Neuronal stem cell (in vitro differentiated cells): ENCODE data around the gene CMTM6.

Experiments
- DNase-seq: peaks from one replicate; pipeline ENCODE4 v3.0.0-alpha.2; 2013; ENCODE audit warnings: low spot score
- H2AFZ ChIP-seq: one replicate; pipeline ENCODE4 v1.6.1; 2013; ENCODE audit warnings: mild to moderate bottlenecking, low read length, inconsistent platforms
- H2AK5ac ChIP-seq: 2 replicates; pipeline ENCODE4 v1.6.1; 2013; ENCODE audit warnings: low read depth, mild to moderate bottlenecking, inconsistent platforms, low read length, moderate library complexity, mixed read lengths
- H2BK120ac ChIP-seq: 2 replicates; pipeline ENCODE4 v1.6.1; 2013; ENCODE audit warnings: low read depth, mild to moderate bottlenecking, inconsistent platforms, low read length, moderate library complexity, mixed read lengths
- H2BK12ac ChIP-seq: one replicate; pipeline ENCODE4 v1.6.1; 2013; ENCODE audit warnings: low read length, inconsistent platforms
- H2BK15ac ChIP-seq: 2 replicates; pipeline ENCODE4 v1.6.1; 2013; ENCODE audit warnings: mild to moderate bottlenecking, low read length, inconsistent platforms, mixed read lengths
- H2BK5ac ChIP-seq: one replicate; pipeline ENCODE4 v1.6.1; 2013; ENCODE audit warnings: inconsistent platforms, mild to moderate bottlenecking, low read length, moderate library complexity
- H3K14ac ChIP-seq: one replicate; pipeline ENCODE4 v1.6.1; 2013; ENCODE audit warnings: low read length, inconsistent platforms
- H3K18ac ChIP-seq: 2 replicates; pipeline ENCODE4 v1.6.1; 2013; ENCODE audit warnings: low read length, inconsistent platforms
- H3K23ac ChIP-seq: 2 replicates; pipeline ENCODE4 v1.6.1; 2013; ENCODE audit warnings: low read depth, mild to moderate bottlenecking, mixed read lengths, low read length, inconsistent platforms; ENCODE audit not compliant: poor library complexity
- H3K27ac ChIP-seq: replicated peaks from 3 replicates; pipeline ENCODE4 v1.5.1; 2013; ENCODE audit warnings: low read length, inconsistent platforms
- H3K27me3 ChIP-seq, 3 experiments: 2 replicates each; pipeline ENCODE4 v1.6.1; 2013; ENCODE audit warnings: low read length in 3 of 3, mild to moderate bottlenecking in 2 of 3, inconsistent platforms in 1 of 3, low read depth in 1 of 3, mixed read lengths in 1 of 3, moderate library complexity in 1 of 3; ENCODE audit not compliant: control insufficient read depth in 3 of 3, insufficient read depth in 3 of 3
- H3K36me3 ChIP-seq, 2 donors: replicated peaks in 1 of 2; 2 replicates each; pipeline ENCODE4 v1.6.1; 2013; ENCODE audit warnings: low read length in 2 of 2; ENCODE audit not compliant: control insufficient read depth in 2 of 2, insufficient read depth in 2 of 2
- H3K4ac ChIP-seq: 2 replicates; pipeline ENCODE4 v1.6.1; 2013; ENCODE audit warnings: inconsistent platforms, mild to moderate bottlenecking, low read length, moderate library complexity
- H3K4me1 ChIP-seq, 2 donors: 1 replicate in 1 of 2; 2 replicates in 1 of 2; pipeline ENCODE4 v1.6.1; 2013; ENCODE audit warnings: low read length in 2 of 2, low read depth in 1 of 2; ENCODE audit not compliant: control insufficient read depth in 2 of 2, insufficient read depth in 1 of 2
- H3K4me2 ChIP-seq: one replicate; pipeline ENCODE4 v1.6.1; 2013; ENCODE audit warnings: mild to moderate bottlenecking, low read length, inconsistent platforms; ENCODE audit not compliant: insufficient read depth, poor library complexity, severe bottlenecking
- H3K4me3 ChIP-seq, 2 donors: 2 replicates each; pipeline ENCODE4 v1.5.1; 2013; ENCODE audit warnings: low read length in 2 of 2, mild to moderate bottlenecking in 2 of 2, inconsistent platforms in 1 of 2, moderate library complexity in 1 of 2
- H3K79me1 ChIP-seq: one replicate; pipeline ENCODE4 v1.6.1; 2013; ENCODE audit warnings: low read depth, mild to moderate bottlenecking, inconsistent platforms, low read length, moderate library complexity
- H3K9ac ChIP-seq: one replicate; pipeline ENCODE4 v1.6.1; 2013; ENCODE audit warnings: mild to moderate bottlenecking, low read depth, low read length, inconsistent platforms; ENCODE audit not compliant: poor library complexity
- H3K9me3 ChIP-seq, 2 donors: replicated peaks in 1 of 2; 2 replicates each; pipeline versions ENCODE3 to v1.6.1; 2013; ENCODE audit warnings: low read length in 2 of 2, mild to moderate bottlenecking in 2 of 2, inconsistent platforms in 1 of 2, low read depth in 1 of 2, mixed read lengths in 1 of 2, moderate library complexity in 1 of 2; ENCODE audit not compliant: control insufficient read depth in 2 of 2, insufficient read depth in 1 of 2
- H4K8ac ChIP-seq: one replicate; pipeline ENCODE4 v1.6.1; 2013; ENCODE audit warnings: low read depth, mild to moderate bottlenecking, inconsistent platforms, low read length, moderate library complexity
- H4K91ac ChIP-seq: one replicate; pipeline ENCODE4 v1.6.1; 2013; ENCODE audit warnings: low read length, low read depth, mild to moderate bottlenecking, inconsistent platforms; ENCODE audit not compliant: poor library complexity
- WGBS, 2 donors: extraction: QIAGEN DNeasy Blood & Tissue Kit; methylation state at CpG; one replicate each; pipeline ENCODE4 v1.1.7; 2013; ENCODE audit warnings: missing lambda C conversion rate in 2 of 2, mixed read lengths in 1 of 2; ENCODE audit not compliant: insufficient read length in 2 of 2, insufficient replicate concordance in 1 of 2; ENCODE audit errors: extremely low coverage in 2 of 2; 5-methylcytosine and 5-hydroxymethylcytosine counted together

The CMTM6 gene

DNA sequence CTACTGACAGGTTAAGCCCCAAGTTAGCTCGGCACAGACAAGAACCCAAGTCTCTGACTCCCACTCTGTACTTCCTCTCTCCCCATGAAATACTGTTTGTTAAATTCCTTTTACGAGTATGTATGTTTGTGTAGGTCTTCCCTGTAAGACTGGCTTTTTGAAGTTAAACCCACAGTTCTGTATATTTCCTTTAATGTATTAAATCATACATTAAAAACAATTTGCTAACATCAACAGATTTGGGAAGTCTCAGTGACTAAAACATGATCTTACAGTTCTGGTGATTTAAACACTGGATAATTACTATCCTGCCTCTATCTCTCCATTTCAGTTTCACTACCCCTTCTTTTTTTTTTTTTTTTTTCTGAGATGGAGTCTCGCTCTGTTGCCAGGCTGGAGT lies 4.4 kb downstream of the CMTM6 start:
- WGBS, 2 donors = no CpG with 5 or more reads among the region's 3 CpGs
- Histone ChIP-seq H2AFZ (no peak overlapping the region), H2BK15ac (no peak overlapping the region), H3K27me3 (no peaks in the 10 kb centered on the region), H3K79me1 (no peaks in the 10 kb centered on the region), H3K27ac (no peak overlapping the region), H4K8ac (no peak overlapping the region), H3K23ac (no peak overlapping the region), H3K9ac (no peak overlapping the region), H2BK5ac (no peak overlapping the region), H3K18ac (no peak overlapping the region), H2BK12ac (no peak overlapping the region), H3K4ac (no peak overlapping the region), H3K4me2 (no peak overlapping the region), H3K14ac (no peak overlapping the region), H2AK5ac (no peak overlapping the region), H3K4me3 (no peak overlapping the region), H2BK120ac (no peak overlapping the region), H3K4me1 (peaks cover 0 to 5% of the 10 kb centered on the region in 2 donors), H3K36me3 (peaks cover 0 to 10% of the 10 kb centered on the region in 2 donors), H3K9me3 (no peaks in the 10 kb centered on the region), H4K91ac (no peak overlapping the region)
- no peak for DNase-seq

- H3K27ac ChIP-seq = no peak overlapping the region
- no peak overlapping the region for H2BK15ac ChIP-seq
- no peak overlapping the region for H3K4ac ChIP-seq
- no CpG with 5 or more reads among the region's 2 CpGs for WGBS, 2 donors
- no peak overlapping the region for H3K4me3 ChIP-seq
- no peaks in the 10 kb centered on the region for H3K4me1 ChIP-seq
- H3K36me3 ChIP-seq = peaks cover 2 to 19% of the 10 kb centered on the region in 2 donors
- H2AK5ac ChIP-seq = no peak overlapping the region
- no peak for DNase-seq
- H3K18ac ChIP-seq = no peak overlapping the region
- H3K23ac ChIP-seq = no peak overlapping the region
- H2AFZ ChIP-seq = no peak overlapping the region
- H3K79me1 ChIP-seq = no peaks in the 10 kb centered on the region
- H2BK12ac ChIP-seq = no peak overlapping the region
- no peak overlapping the region for H3K9ac ChIP-seq
- no peak overlapping the region for H2BK5ac ChIP-seq
- H3K14ac ChIP-seq = no peak overlapping the region
- H3K27me3 ChIP-seq = no peaks in the 10 kb centered on the region
- H3K9me3 ChIP-seq = no peaks in the 10 kb centered on the region
- no peak overlapping the region for H4K91ac ChIP-seq
- no peak overlapping the region for H4K8ac ChIP-seq
- no peak overlapping the region for H3K4me2 ChIP-seq
- no peak overlapping the region for H2BK120ac ChIP-seq
These were observed 7.0 kb downstream of the CMTM6 start for GRCh38 chr3:32495609-32496008.

DNA sequence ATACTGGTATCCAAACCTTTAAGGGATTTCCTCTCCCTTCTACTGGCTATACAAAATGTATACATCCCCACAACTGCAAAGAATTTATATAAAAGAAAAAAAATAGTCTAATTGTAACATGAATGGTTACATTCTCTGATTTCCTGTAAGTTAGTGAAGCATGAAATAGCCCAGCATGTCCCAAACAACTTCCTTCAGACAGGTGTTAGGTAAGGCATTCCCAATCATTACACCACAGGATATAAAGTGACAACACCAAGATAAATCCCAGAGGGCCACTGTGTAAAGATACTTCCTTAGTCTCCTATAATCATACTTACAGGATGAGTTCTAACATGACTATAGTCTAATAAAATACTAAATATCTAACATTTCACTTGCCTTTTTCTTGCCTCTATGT lies 7.6 kb downstream of the CMTM6 start:
- Histone ChIP-seq H3K9me3 (no peaks in the 10 kb centered on the region), H2AK5ac (no peak overlapping the region), H3K14ac (no peak overlapping the region), H3K18ac (no peak overlapping the region), H2BK12ac (no peak overlapping the region), H3K79me1 (no peaks in the 10 kb centered on the region), H3K9ac (no peak overlapping the region), H2BK15ac (no peak overlapping the region), H2BK120ac (no peak overlapping the region), H3K27me3 (no peaks in the 10 kb centered on the region), H3K4me2 (no peak overlapping the region), H2AFZ (no peak overlapping the region), H3K4me3 (no peak overlapping the region), H3K4ac (no peak overlapping the region), H3K23ac (no peak overlapping the region), H2BK5ac (no peak overlapping the region), H4K91ac (no peak overlapping the region), H3K27ac (no peak overlapping the region), H4K8ac (no peak overlapping the region), H3K36me3 (peaks cover 2 to 22% of the 10 kb centered on the region in 2 donors), H3K4me1 (no peaks in the 10 kb centered on the region)
- DNase-seq = no peak

DNA sequence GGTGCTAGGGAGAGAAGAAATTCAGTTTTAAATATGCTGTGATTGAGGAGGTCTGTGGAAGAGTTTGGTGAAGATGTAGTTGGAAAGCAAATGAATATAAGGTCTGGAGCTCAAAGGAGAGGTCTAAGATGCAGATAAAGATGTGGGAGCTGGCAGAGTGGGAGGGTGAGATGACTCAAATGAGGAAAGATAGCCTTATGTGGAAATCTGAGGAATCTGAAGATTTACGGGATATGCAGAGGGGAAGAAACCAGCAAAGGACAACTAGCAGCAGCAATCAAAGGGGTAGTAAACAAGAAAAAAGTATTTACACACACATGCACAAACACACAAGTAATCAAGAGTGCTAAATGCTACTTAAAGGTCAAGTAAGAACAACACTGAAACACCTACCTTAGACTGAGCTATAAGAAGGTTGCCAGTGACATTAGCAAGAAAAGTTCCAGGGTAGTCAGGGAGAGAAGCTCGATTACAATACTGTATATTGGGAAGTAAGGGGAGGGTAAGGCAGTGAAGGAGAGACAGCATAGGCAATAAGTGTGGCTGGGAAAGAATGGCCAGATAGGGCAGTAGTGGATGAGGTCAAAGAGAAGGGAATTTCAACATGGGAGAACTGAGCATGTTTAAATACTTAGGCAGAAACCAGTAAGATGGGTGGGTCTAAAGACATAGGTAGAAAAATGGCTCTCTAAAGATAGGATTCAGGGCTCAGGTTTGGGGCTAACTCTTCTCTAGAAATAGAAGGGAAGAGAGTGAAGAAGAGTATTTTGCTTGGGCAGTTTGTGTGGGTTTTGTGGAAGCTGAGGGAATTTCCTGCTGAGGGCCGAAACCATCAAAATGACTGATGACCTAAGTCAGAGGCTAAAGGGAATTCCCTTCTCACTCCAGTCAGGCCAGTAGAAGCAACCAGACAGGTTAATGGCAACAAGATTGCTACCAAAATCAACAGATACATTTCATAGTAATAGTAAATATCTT lies 8.9 kb downstream of the CMTM6 start:
- no peak overlapping the region for H4K91ac ChIP-seq
- no peak overlapping the region for H3K27ac ChIP-seq
- no peak overlapping the region for H2BK120ac ChIP-seq
- H3K9ac ChIP-seq = no peak overlapping the region
- no peak overlapping the region for H3K14ac ChIP-seq
- H2AK5ac ChIP-seq = no peak overlapping the region
- H3K4me3 ChIP-seq = no peak overlapping the region
- WGBS, 2 donors = no CpG with 5 or more reads among the region's 3 CpGs
- no peaks in the 10 kb centered on the region for H3K9me3 ChIP-seq
- H2BK15ac ChIP-seq = no peak overlapping the region
- no peaks in the 10 kb centered on the region for H3K4me1 ChIP-seq
- H3K23ac ChIP-seq = no peak overlapping the region
- no peak overlapping the region for H2AFZ ChIP-seq
- H3K4me2 ChIP-seq = no peak overlapping the region
- H4K8ac ChIP-seq = no peak overlapping the region
- DNase-seq = no peak
- H3K4ac ChIP-seq = no peak overlapping the region
- no peak overlapping the region for H3K18ac ChIP-seq
- H3K36me3 ChIP-seq = peaks cover 2 to 28% of the 10 kb centered on the region in 2 donors
- no peaks in the 10 kb centered on the region for H3K27me3 ChIP-seq
- no peak overlapping the region for H2BK5ac ChIP-seq
- no peak overlapping the region for H2BK12ac ChIP-seq
- H3K79me1 ChIP-seq = no peaks in the 10 kb centered on the region
